GM12878 (cell line): ENCODE measurements around the gene KCNAB2. TPM values are rescaled to one million over a fixed set of nuclear protein-coding genes. Genes with fewer than 3 reads are reported as not detected.
A peak's percentile ranks its signal among the peaks of the same experiment; 100 is the strongest.

Experiments used
- ATAC-seq: fragments of 200-7000 bp; cut with Tn5 transposase; 3 replicates; pipeline ENCODE4 v1.9.1; 2020; ENCODE audit warnings: mild to moderate bottlenecking, moderate library complexity
- BruUV-seq: library from RNA; stranded (reverse); fragments of 400-500 nt; replicated peaks from 2 replicates; lab custom pipeline; 2021; lab: Mats Ljungman, UMichigan
- CTCF ChIA-PET: fragments of 300-600 bp; sonication (Branson Sonifier 250); formaldehyde crosslinking; extraction: SDS; loops from one replicate; lab custom pipeline; 2021; ENCODE audit warnings: inconsistent platforms; lab: Yijun Ruan, JAX
- POLR2A ChIA-PET: fragments of 350-600 bp; formaldehyde crosslinking; extraction: SDS; loops from one replicate; lab custom pipeline; 2021; ENCODE audit warnings: inconsistent platforms; lab: Charles Lee
- RAD21 ChIA-PET: fragments of 300-600 bp; sonication (Branson Sonifier 250); formaldehyde crosslinking; loops from one replicate; lab custom pipeline; 2023; ENCODE audit warnings: antibody characterized with exemption; ENCODE audit not compliant: unreplicated experiment; lab: Charles Lee
- SMC1A ChIA-PET: fragments of 300-600 bp; sonication (Branson Sonifier 250); formaldehyde crosslinking; loops from one replicate; lab custom pipeline; 2023; ENCODE audit not compliant: unreplicated experiment, uncharacterized antibody; lab: Charles Lee
- DNase-seq: peaks from one replicate; pipeline ENCODE4 v3.0.0-alpha.2; 2011; ENCODE audit warnings: low read depth, low spot score
- FAIRE-seq: peaks from 3 replicates; lab custom pipeline; 2011; peaks lifted over from hg19 to GRCh38; lab: Jason Lieb, UNC
- H2AFZ ChIP-seq: 2 replicates; pipeline ENCODE4 v1.6.0; 2011; ENCODE audit warnings: low read depth, low read length, control low read depth; ENCODE audit not compliant: control insufficient read depth
- H3K27ac ChIP-seq: 2 replicates; pipeline ENCODE4 v1.5.1; 2011; ENCODE audit warnings: control low read depth; ENCODE audit not compliant: control insufficient read depth, insufficient read depth
- H3K27me3 ChIP-seq, 2 experiments: replicated peaks in 1 of 2; 2 replicates each; pipeline versions ENCODE4 v1.6.0 to v1.6.1; 2011; ENCODE audit warnings: low read length in 1 of 2; ENCODE audit not compliant: control insufficient read depth in 2 of 2, insufficient read depth in 2 of 2
- H3K36me3 ChIP-seq, 2 experiments: 2 replicates each; pipeline ENCODE4 v1.5.1; 2011; ENCODE audit warnings: low read length in 1 of 2; ENCODE audit not compliant: control insufficient read depth in 2 of 2, insufficient read depth in 2 of 2
- H3K4me1 ChIP-seq: 2 replicates; pipeline ENCODE4 v1.6.1; 2011; ENCODE audit warnings: mild to moderate bottlenecking, low read length, moderate library complexity, mixed read lengths; ENCODE audit not compliant: control insufficient read depth, insufficient read depth
- H3K4me2 ChIP-seq: 2 replicates; pipeline ENCODE4 v1.6.0; 2011; ENCODE audit warnings: control low read depth; ENCODE audit not compliant: control insufficient read depth, insufficient read depth
- H3K4me3 ChIP-seq: fragments of 200-600 bp; sonication (generic); 2 replicates; pipeline ENCODE4 v1.5.1; 2016
- H3K79me2 ChIP-seq: 2 replicates; pipeline ENCODE4 v1.6.0; 2011; ENCODE audit warnings: low read length; ENCODE audit not compliant: control insufficient read depth, insufficient read depth
- H3K9ac ChIP-seq: 2 replicates; pipeline ENCODE4 v1.8.0; 2011; ENCODE audit warnings: low read length, control low read depth, mixed read lengths; ENCODE audit not compliant: control insufficient read depth, insufficient read depth
- H3K9me3 ChIP-seq: replicated peaks from 3 replicates; pipeline ENCODE4 v1.5.1; 2011; ENCODE audit warnings: mild to moderate bottlenecking, low read length; ENCODE audit not compliant: control insufficient read depth, insufficient read depth
- H4K20me1 ChIP-seq: 2 replicates; pipeline ENCODE4 v1.6.0; 2011; ENCODE audit not compliant: control insufficient read depth, insufficient read depth
- BACH1 ChIP-seq: fragments of 450-650 bp; IDR thresholded peaks from 2 replicates; pipeline ENCODE4 v1.6.1; 2017; ENCODE audit warnings: mild to moderate bottlenecking, borderline replicate concordance
- HSF1 ChIP-seq: fragments of 150-350 bp; IDR thresholded peaks from 2 replicates; pipeline ENCODE4 v1.6.1; 2014; ENCODE audit warnings: mild to moderate bottlenecking, low read depth, low read length
- KAT2A ChIP-seq: conservative IDR thresholded peaks from 2 replicates; pipeline ENCODE4 v1.6.1; 2011; ENCODE audit warnings: low read depth, low read length; ENCODE audit not compliant: control insufficient read depth
- NFXL1 ChIP-seq: fragments of 450-650 bp; IDR thresholded peaks from 2 replicates; pipeline ENCODE4 v1.6.1; 2017; ENCODE audit warnings: antibody characterized with exemption, mild to moderate bottlenecking, borderline replicate concordance
- POLR2A ChIP-seq: IDR thresholded peaks from 2 replicates; pipeline ENCODE4 v1.6.1; 2011; ENCODE audit warnings: low read depth, mild to moderate bottlenecking, low read length
- POLR2AphosphoS2 ChIP-seq: IDR thresholded peaks from 2 replicates; pipeline ENCODE4 v1.6.1; 2011; ENCODE audit warnings: low read depth, mild to moderate bottlenecking, low read length, improper control_type of control experiment, moderate library complexity
- RCOR1 ChIP-seq: conservative IDR thresholded peaks from 2 replicates; pipeline ENCODE4 v1.6.1; 2012; ENCODE audit warnings: low read depth, low read length, improper control_type of control experiment
- SREBF2 ChIP-seq: IDR thresholded peaks from 2 replicates; pipeline ENCODE4 v1.6.1; 2012; ENCODE audit warnings: mild to moderate bottlenecking, low read length
- TBL1XR1 ChIP-seq: IDR thresholded peaks from 2 replicates; pipeline ENCODE4 v1.6.1; 2012; ENCODE audit warnings: low read depth, low read length, improper control_type of control experiment
- WGBS: methylation state at CpG from one replicate; pipeline ENCODE4 v1.1.6; 2016; ENCODE audit warnings: low lambda C conversion rate; ENCODE audit not compliant: insufficient replicate concordance, insufficient coverage; ENCODE audit errors: missing lambda C conversion rate; 5-methylcytosine and 5-hydroxymethylcytosine counted together
- in situ Hi-C: fragments of 300-500 bp; cut with MboI; formaldehyde crosslinking; loops from 9 replicates; pipeline ENCODE4 v1.14.3; 2018; ENCODE audit warnings: mixed read lengths
- intact Hi-C: fragments of 100-400 bp; cut with micrococcal nuclease; formaldehyde crosslinking; loops from one replicate; pipeline ENCODE4 v1.14.2; 2022; ENCODE audit not compliant: unreplicated experiment
- polyA plus RNA-seq, 11 experiments: library from polyadenylated mRNA; depleted of rRNA in 4 of 11; unstranded in 6 of 11; stranded (reverse) in 5 of 11; fragments of >200 nt; fragmentation: Nextera tagmentation in 4 of 11; fragmentation: Illumina TruSeq in 1 of 11; extraction: Ambion mirVana in 4 of 11; extraction: Trizol in 1 of 11; gene quantifications; 1 replicate in 1 of 11; 2 replicates in 10 of 11; pipeline versions ENCODE4 v1.2.1 to v1.2.3, GENCODE V29; 2011 to 2016; ENCODE audit warnings: inconsistent platforms in 2 of 11, missing spikeins in 2 of 11, low read depth in 1 of 11
- total RNA-seq, 4 experiments: library from RNA; depleted of rRNA in 3 of 4; stranded (reverse); fragments of >200 nt in 3 of 4; fragmentation: Illumina TruSeq in 1 of 4; extraction: Trizol in 1 of 4; gene quantifications; 2 replicates each; pipeline versions ENCODE4 v1.2.1 to v1.2.3, GENCODE V29; 2013 to 2021

The KCNAB2 gene
- total and polyA plus RNA-seq, 10 of the 15 experiments (the other 5 are each of a cell fraction or from before 2014, with no cell fraction given): 2.9 to 123 (median 62.4) TPM

- no peak overlapping the region for H3K4me3 ChIP-seq
- ChIA-PET POLR2A (no interaction called here), SMC1A (no interaction called here), RAD21 (no interaction called here), CTCF (no interaction called here)
- ATAC-seq: no peak
- WGBS: 79% methylated on average over 10 of the region's 10 CpGs
- no peak overlapping the region for H2AFZ ChIP-seq
- no peaks in the 10 kb centered on the region for H3K9me3 ChIP-seq
- no peaks in the 10 kb centered on the region for H4K20me1 ChIP-seq
- no peak for TF ChIP-seq HSF1
- no peak for TF ChIP-seq KAT2A
- TF ChIP-seq RCOR1: no peak
- no peak for TF ChIP-seq TBL1XR1
- no peak for TF ChIP-seq NFXL1
- TF ChIP-seq BACH1: no peak
- TF ChIP-seq POLR2AphosphoS2: no peak
- H3K4me2 ChIP-seq: no peak overlapping the region
- H3K4me1 ChIP-seq: no peaks in the 10 kb centered on the region
- H3K9ac ChIP-seq: no peak overlapping the region
- FAIRE-seq: no peak
- no TSS peak for BruUV-seq
- peaks cover 0 to 6% of the 10 kb centered on the region in 2 experiments; a peak in 3 of 4 replicates for H3K36me3 ChIP-seq
- in situ Hi-C loops: no loop called here
- H3K79me2 ChIP-seq: no peaks in the 10 kb centered on the region
- intact Hi-C loops: no loop called here
- no peak for DNase-seq
- no peak overlapping the region for H3K27ac ChIP-seq
- H3K27me3 ChIP-seq: no peaks in the 10 kb centered on the region
Observed at GRCh38 chr1:6092211-6092610, 46.5 kb downstream of the KCNAB2 start.

- BruUV-seq: no TSS peak
- TF ChIP-seq SREBF2 (no peak), POLR2A (0 out of 2 replicates have a peak, but pooled peaks have one; percentile 21)
- TF ChIP-seq, all 136 proteins: peak for 1
- Histone ChIP-seq H3K36me3 (peaks cover 0 to 6% of the 10 kb centered on the region in 2 experiments; a peak in 3 of 4 replicates), H3K9me3 (no peaks in the 10 kb centered on the region), H4K20me1 (no peaks in the 10 kb centered on the region), H3K4me3 (no peak overlapping the region), H3K27ac (no peak overlapping the region), H3K4me1 (no peaks in the 10 kb centered on the region), H3K27me3 (no peaks in the 10 kb centered on the region), H3K4me2 (no peak overlapping the region), H3K9ac (no peak overlapping the region), H3K79me2 (no peaks in the 10 kb centered on the region), H2AFZ (no peak overlapping the region)
- ChIA-PET CTCF (no interaction called here), SMC1A (no interaction called here), POLR2A (no interaction called here), RAD21 (no interaction called here)
- FAIRE-seq (no peak), ATAC-seq (no peak), DNase-seq (no peak)
- intact Hi-C loops: no loop called here
- WGBS: 91% methylated on average over 10 of the region's 10 CpGs
- in situ Hi-C loops: no loop called here
Observed at GRCh38 chr1:6093071-6093470, 47.4 kb downstream of the KCNAB2 start.
